ENCODE results near the gene RNF215. TPM values are rescaled to one million over a fixed set of nuclear protein-coding genes. Genes with fewer than 3 reads are reported as not detected.

Gene RNF215
- total and polyA plus RNA-seq, 2 of the 13 experiments (the other 11 are each of a cell fraction or from before 2014, with no cell fraction given), result 5.3 to 6.1 TPM

- TF ChIP-seq HNF4G (IDR thresholded peaks at IDR 0.05; ENCODE audit: borderline replicate concordance, low read depth, low read length) (peak; percentile 39; the same call in 1 of the 2 replicates), HNF4G (CRISPR knock-in tag; IDR thresholded peaks at IDR 0.05; ENCODE audit: borderline replicate concordance, low read depth) (no peak), MTA1 (CRISPR knock-in tag; IDR thresholded peaks at IDR 0.05; ENCODE audit: borderline replicate concordance) (0 out of 2 replicates have a peak, but pooled peaks have one; percentile 33), SUZ12 (IDR thresholded peaks at IDR 0.05; ENCODE audit: low read depth, low read length) (no peak)
Measured at GRCh38 chr22:30432520-30432919, 45.3 kb upstream of the RNF215 start (continued).

GRCh38 chr22:30432096-30432495, 44.9 kb upstream of the RNF215 start:
- no peak overlapping the region for H3K4me2 ChIP-seq (ENCODE audit: low read depth, low read length)
- ATAC-seq, result peak; percentile 68
- WGBS (ENCODE audit: low lambda C conversion rate), result 23% methylated on average over 3 of the region's 4 CpGs
- no peaks in the 10 kb centered on the region for H4K20me1 ChIP-seq (ENCODE audit: insufficient read depth, low read length)
- no peak overlapping the region for H3K27ac ChIP-seq (ENCODE audit: extremely low read length, insufficient read depth, low read length)
- ChIA-PET POLR2A (interaction anchor here (2.8 kb wide), 1 partner anchor 9 kb away, joined by 26 read pairs; no protein-coding TSS in a partner anchor), CTCF (ENCODE audit: low intra/inter-chr PET ratio, low total read pairs) (interaction anchor here (1.1 kb wide), 1 partner anchor 41 kb away, joined by 4 read pairs; no protein-coding TSS in a partner anchor)
- H3K36me3 ChIP-seq (replicated peaks in 1 of 2; ENCODE audit: control insufficient read depth in 1 of 2, insufficient read depth in 2 of 2, low read length in 2 of 2), result peaks cover 0 to 5% of the 10 kb centered on the region in 2 experiments; a peak in 2 of 5 replicates
- peaks cover 42% of the 10 kb centered on the region for H3K4me1 ChIP-seq (ENCODE audit: insufficient read depth, low read length)
- H3K9me3 ChIP-seq (ENCODE audit: low read length), result no peaks in the 10 kb centered on the region
- H3K27me3 ChIP-seq (ENCODE audit: control insufficient read depth in 1 of 2, insufficient read depth in 2 of 2, low read length in 2 of 2), result no peaks in the 10 kb centered on the region
- TF ChIP-seq PATZ1 (CRISPR knock-in tag; IDR thresholded peaks at IDR 0.05) (0 out of 2 replicates have a peak, but pooled peaks have one; percentile 5), MAFF (IDR thresholded peaks at IDR 0.05; ENCODE audit: low read depth, low read length) (0 out of 2 replicates have a peak, but pooled peaks have one; percentile 9), MAFK (conservative IDR thresholded peaks at IDR 0.05 in 1 of 2, IDR thresholded peaks at IDR 0.05 in 1 of 2; ENCODE audit: low read length in 2 of 2) (peak in 1 of 2 experiments; percentile 5; a peak in 1 of 4 replicates), ZNF609 (CRISPR knock-in tag; IDR thresholded peaks at IDR 0.05; ENCODE audit: borderline replicate concordance) (no peak), ZFP82 (CRISPR knock-in tag; IDR thresholded peaks at IDR 0.05; ENCODE audit: borderline replicate concordance) (no peak)
- no peak overlapping the region for H3K9ac ChIP-seq (ENCODE audit: insufficient read depth, low read depth, low read length)
- no peak for FAIRE-seq
- intact Hi-C loops (cut with micrococcal nuclease; ENCODE audit: unreplicated experiment) (no loop called here), in situ Hi-C loops (cut with HindIII; ENCODE audit: extremely low pct_ligation_motif_present, low pct_unique_long_range_greater_than_20kb) (no loop called here)
- no peak overlapping the region for H3K4me3 ChIP-seq (replicated peaks in 1 of 3; ENCODE audit: insufficient read depth in 1 of 3, low read depth in 2 of 3, low read length in 3 of 3)
- no peak for DNase-seq (ENCODE audit: low spot score)
- H3K79me2 ChIP-seq (ENCODE audit: insufficient read depth, low read length), result no peaks in the 10 kb centered on the region
- no peak overlapping the region for H2AFZ ChIP-seq (ENCODE audit: low read length)
- BruUV-seq (replicated peaks), result no TSS peak
